Parathyroid adenoma (tissue), 2 donors: ENCODE measurements around the gene USP1.

ENCODE experiments used
- H2AFZ ChIP-seq: fragments of 300-600 bp; sonication (generic); one replicate; pipeline ENCODE4 v1.7.0; 2017; ENCODE audit warnings: antibody characterized with exemption, mild to moderate bottlenecking
- H3K27ac ChIP-seq: fragments of 300-600 bp; sonication (generic); one replicate; pipeline ENCODE4 v1.7.0; 2017
- H3K27me3 ChIP-seq: fragments of 300-600 bp; sonication (generic); one replicate; pipeline ENCODE4 v1.7.0; 2017; ENCODE audit warnings: low read length; ENCODE audit not compliant: control insufficient read depth, insufficient read depth
- H3K36me3 ChIP-seq: fragments of 300-600 bp; sonication (generic); one replicate; pipeline ENCODE4 v1.7.0; 2017; ENCODE audit warnings: low read length; ENCODE audit not compliant: control insufficient read depth, insufficient read depth
- H3K4me1 ChIP-seq: fragments of 300-600 bp; sonication (generic); one replicate; pipeline ENCODE4 v1.7.0; 2017; ENCODE audit warnings: control low read depth
- H3K4me2 ChIP-seq: fragments of 300-600 bp; sonication (generic); one replicate; pipeline ENCODE4 v1.7.0; 2017; ENCODE audit warnings: low read length
- H3K4me3 ChIP-seq: fragments of 300-600 bp; sonication (generic); one replicate; pipeline ENCODE4 v1.7.0; 2017; ENCODE audit warnings: low read depth, low read length
- H3K79me2 ChIP-seq: fragments of 300-600 bp; sonication (generic); one replicate; pipeline ENCODE4 v1.7.0; 2017; ENCODE audit warnings: control low read depth
- H3K9ac ChIP-seq: fragments of 300-600 bp; sonication (generic); one replicate; pipeline ENCODE4 v1.7.0; 2017; ENCODE audit warnings: mild to moderate bottlenecking
- H3K9me3 ChIP-seq: fragments of 300-600 bp; sonication (generic); one replicate; pipeline ENCODE4 v1.7.0; 2017; ENCODE audit warnings: low read length; ENCODE audit not compliant: control insufficient read depth
- CTCF ChIP-seq: fragments of 300-600 bp; sonication (generic); IDR thresholded peaks from one replicate; pipeline ENCODE4 v1.7.0; 2017; ENCODE audit warnings: antibody characterized with exemption, mild to moderate bottlenecking
- donor health status: primary hyperparathyroidism.

Gene USP1

GRCh38 chr1:62425041-62425440 is 11.8 kb upstream of the USP1 start:
- Histone ChIP-seq H3K4me2 (no peak overlapping the region), H3K36me3 (no peaks in the 10 kb centered on the region), H3K4me1 (no peaks in the 10 kb centered on the region), H3K4me3 (no peak overlapping the region), H3K79me2 (no peaks in the 10 kb centered on the region), H2AFZ (no peak overlapping the region), H3K9ac (no peak overlapping the region), H3K9me3 (no peaks in the 10 kb centered on the region), H3K27me3 (no peaks in the 10 kb centered on the region), H3K27ac (no peak overlapping the region)
- no peak for TF ChIP-seq CTCF

GRCh38 chr1:62426237-62426636 is 10.6 kb upstream of the USP1 start:
- no peak overlapping the region for H3K4me3 ChIP-seq
- H3K79me2 ChIP-seq = no peaks in the 10 kb centered on the region
- H3K9me3 ChIP-seq = no peaks in the 10 kb centered on the region
- H3K36me3 ChIP-seq = no peaks in the 10 kb centered on the region
- no peak overlapping the region for H3K9ac ChIP-seq
- no peak overlapping the region for H3K4me2 ChIP-seq
- no peak for TF ChIP-seq CTCF
- H2AFZ ChIP-seq = no peak overlapping the region
- no peaks in the 10 kb centered on the region for H3K27me3 ChIP-seq
- H3K27ac ChIP-seq = no peak overlapping the region
- H3K4me1 ChIP-seq = no peaks in the 10 kb centered on the region

- Histone ChIP-seq H3K27me3 (no peaks in the 10 kb centered on the region), H3K9me3 (no peaks in the 10 kb centered on the region), H2AFZ (no peak overlapping the region), H3K79me2 (no peaks in the 10 kb centered on the region), H3K36me3 (no peaks in the 10 kb centered on the region), H3K9ac (no peak overlapping the region), H3K4me2 (no peak overlapping the region), H3K27ac (no peak overlapping the region), H3K4me1 (no peaks in the 10 kb centered on the region), H3K4me3 (no peak overlapping the region)
- no peak for TF ChIP-seq CTCF
Observed at GRCh38 chr1:62426794-62427193, 10.1 kb upstream of the USP1 start.

- Histone ChIP-seq H3K4me3 (no peak overlapping the region), H3K27ac (no peak overlapping the region), H2AFZ (no peak overlapping the region), H3K9ac (no peak overlapping the region), H3K36me3 (no peaks in the 10 kb centered on the region), H3K9me3 (no peaks in the 10 kb centered on the region), H3K4me1 (no peaks in the 10 kb centered on the region), H3K27me3 (no peaks in the 10 kb centered on the region), H3K79me2 (no peaks in the 10 kb centered on the region), H3K4me2 (no peak overlapping the region)
- no peak for TF ChIP-seq CTCF
Observed at GRCh38 chr1:62428351-62428750, 8.5 kb upstream of the USP1 start.

- TF ChIP-seq CTCF = no peak
- no peak overlapping the region for H3K4me3 ChIP-seq
- no peak overlapping the region for H3K27ac ChIP-seq
- no peak overlapping the region for H3K9ac ChIP-seq
- no peak overlapping the region for H3K4me2 ChIP-seq
- no peaks in the 10 kb centered on the region for H3K79me2 ChIP-seq
- H3K4me1 ChIP-seq = no peaks in the 10 kb centered on the region
- no peaks in the 10 kb centered on the region for H3K9me3 ChIP-seq
- H3K36me3 ChIP-seq = no peaks in the 10 kb centered on the region
- no peak overlapping the region for H2AFZ ChIP-seq
- no peaks in the 10 kb centered on the region for H3K27me3 ChIP-seq
Observed at GRCh38 chr1:62429581-62429980, 7.3 kb upstream of the USP1 start.
